COLO829 (cell line): Measurements from ENCODE around the gene VGLL4.

Experiments used
- DNase-seq: peaks from one replicate; pipeline ENCODE4 v3.0.0; 2012; ENCODE audit warnings: low spot score

The VGLL4 gene

DNA sequence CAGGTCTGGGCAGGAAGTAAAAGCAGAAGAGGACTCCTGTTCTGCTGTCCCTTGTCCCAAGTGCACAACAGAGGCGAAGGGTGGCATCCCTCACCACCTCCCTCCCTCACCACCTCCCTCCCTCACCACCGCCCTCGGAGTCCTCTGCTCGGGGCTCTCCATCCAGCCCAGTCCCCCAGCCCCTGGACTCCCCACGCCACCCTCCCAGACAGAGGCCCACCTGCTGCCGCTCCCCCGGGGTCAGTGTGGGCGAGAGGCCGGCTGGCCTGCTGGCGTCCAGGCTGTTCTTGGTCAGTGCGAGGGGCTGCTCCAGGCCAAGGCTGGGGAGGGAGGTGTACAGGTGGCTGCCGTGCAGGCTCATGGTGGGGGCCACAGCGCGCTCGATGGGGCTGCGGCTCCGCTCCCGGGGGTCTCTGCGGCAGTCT lies 79.1 kb downstream of the VGLL4 start:
- DNase-seq = no peak

DNA sequence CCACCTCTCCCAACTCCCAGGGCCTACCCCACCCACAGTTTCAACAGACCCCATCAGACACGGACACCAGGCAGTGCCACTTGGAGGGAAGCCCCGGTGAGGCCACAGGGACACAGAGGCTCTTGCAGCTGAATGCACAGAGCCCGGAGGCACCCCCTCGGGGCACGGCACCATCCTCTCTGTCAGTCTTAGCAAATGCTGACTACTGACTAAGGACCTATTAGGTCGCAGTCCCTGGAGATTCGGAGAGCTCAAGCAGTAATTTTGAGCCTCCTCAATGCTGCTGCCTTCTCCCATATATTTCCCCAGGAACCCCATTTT lies 79.9 kb downstream of the VGLL4 start:
- no peak for DNase-seq

DNA sequence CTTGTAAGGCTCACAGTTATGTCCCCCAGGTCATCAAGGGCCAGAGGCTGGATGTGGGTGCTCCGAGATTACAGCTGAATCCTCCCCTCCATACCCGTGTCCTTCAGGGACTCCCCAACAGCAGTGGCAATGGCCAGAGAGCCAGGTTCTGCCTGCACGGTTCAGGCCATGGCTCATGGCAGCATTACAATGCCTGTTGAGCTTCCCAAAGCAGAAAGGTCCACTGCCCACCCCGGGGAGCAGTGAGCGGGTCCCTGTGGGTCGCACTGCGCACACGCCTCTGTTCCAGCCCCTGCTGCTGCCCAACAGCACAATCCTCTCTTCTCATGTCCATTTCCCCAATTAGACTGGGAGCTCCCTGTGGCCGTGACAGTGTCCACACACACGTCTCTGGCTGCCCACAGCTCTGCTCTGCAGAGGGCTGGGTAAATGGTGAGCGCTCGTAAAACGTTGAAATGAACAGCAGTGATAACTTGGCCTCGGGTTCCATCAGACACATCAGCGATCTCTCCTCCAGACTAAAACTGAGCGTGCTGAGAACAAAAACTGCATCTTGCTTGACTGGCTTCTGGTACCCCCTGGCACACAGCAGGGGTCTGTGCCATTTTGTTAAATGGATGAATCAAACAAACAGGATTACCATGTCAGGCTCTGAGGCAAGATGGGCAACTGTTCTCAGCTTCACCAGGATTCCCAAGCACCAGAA lies 80.4 kb downstream of the VGLL4 start:
- no peak for DNase-seq

DNA sequence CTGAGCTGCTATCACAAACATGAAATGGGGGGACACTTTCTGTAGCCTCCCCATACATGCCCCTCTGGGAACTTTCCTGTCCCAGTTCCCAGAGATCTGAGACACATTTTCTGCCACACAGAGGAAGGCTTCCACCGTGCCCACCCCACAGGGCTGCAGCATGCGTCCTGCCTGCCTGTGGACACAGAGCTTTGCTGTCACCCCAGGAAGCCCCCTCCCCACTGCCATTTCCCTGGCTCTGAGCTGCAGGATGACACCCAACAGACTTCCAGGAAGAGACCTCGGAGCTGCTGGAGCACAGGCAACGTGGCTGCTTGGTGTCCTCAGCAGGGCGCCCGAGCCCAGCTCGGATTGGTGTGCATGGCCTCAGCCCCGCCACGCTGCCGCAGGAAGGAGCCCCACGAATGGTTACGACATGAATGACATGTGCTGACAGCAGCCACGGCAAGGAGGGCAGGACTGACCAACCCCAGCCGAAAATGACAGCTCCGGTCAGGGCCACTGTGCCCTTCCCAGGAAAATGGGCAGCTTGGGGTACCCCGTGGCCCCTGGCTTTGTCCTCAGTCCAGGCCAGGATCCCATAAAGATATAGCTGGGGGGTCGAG lies 81.3 kb downstream of the VGLL4 start:
- no peak for DNase-seq

DNA sequence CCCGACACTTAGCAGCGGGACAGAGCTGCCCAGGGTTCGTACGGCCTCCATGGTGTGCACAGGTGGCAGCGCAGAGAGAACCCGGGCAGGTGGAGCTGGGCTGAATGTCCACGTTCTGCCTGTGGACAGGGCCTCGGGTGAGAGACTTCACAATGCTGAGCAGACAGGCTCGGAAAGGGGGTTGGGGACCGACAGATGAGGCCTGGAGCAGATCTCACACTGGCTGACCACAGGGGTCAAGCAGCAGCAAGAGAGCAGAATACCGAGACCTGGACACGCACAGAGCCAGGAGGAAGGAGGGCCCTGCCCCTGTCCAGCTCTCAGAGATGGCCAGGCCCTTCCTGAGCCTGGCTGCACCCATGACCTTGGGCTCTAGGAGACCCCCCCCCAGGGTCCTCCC lies 83.0 kb downstream of the VGLL4 start:
- no peak for DNase-seq

DNA sequence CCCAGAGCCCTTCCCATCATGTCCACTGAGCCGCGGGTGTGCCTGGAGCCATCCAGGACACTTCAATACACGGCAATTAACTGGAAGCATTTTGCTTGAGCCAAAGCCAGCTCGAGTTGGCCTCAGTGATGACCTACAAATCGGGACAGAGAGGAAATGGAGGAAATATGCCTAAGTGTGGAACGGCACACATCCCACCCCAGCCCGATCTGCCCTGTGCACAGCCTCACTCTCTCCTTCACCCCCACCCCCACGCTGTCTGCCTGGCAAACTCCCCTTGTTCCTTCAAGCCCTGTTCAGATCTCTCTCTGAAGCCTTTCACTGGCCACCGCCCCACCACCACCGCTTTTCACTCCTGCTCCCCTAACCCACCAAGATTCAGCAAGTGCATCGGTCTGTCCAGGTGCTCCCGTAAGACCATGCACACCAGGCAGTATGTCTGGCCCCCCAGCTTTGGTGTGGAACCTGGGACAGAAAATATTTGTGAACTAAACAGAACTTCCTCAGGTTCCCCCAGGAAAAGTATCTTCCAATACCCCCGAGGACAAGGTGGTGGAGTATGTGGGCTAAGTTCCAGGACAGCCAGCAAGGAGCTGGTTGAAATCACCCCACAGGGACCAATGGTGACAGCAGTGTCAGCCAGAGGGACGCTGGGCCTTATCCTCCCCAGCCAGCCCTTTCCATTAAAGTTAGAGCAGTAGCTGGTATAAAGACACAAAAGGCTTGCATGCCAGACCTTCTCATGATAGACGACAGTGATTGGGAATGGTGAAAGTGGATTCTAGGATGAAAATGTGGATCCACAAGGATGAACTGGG lies 83.7 kb downstream of the VGLL4 start:
- DNase-seq = no peak

DNA sequence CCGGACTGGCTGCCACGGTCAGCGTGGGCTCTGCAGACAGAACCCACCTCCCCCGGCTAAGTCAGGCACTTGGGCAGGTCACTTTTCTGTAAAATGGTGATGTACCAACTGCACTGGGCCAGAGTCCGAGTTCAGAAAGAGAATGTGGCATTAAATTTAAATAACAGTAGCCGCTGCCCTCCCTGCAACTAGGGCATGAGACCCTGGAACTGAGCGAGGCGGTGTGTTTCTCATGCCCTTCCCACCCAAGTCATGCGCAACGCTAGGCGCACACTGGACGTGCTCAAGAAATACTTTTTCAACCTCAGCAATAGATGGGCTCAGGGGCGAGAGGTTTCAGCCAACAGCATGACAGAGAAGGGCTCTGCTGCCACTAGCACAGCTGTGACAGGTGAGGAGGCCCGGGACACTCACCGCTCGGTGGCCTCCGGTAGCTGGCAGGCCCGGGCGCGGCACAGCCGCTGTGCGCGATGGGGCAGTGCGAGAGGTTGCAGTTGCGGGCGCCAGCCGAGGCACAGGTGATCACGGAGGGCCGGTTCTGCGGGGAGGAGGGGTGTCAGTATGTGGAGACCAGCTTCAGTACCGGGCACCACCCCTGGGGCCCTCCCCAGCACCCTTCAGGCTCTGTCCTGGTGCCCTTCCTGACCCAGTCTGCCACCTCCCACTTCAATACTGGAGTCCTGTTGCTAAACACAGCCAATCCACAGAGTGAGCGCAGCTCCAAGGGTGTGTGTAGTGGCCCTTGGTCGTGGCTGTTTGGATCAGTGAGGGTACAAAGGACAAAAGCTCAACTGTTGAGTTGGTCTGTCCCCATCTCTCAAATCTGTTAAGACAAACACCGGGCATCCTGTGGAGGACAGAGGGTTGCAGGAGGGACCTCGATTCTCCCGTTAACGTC lies 84.5 kb downstream of the VGLL4 start:
- DNase-seq = no peak

DNA sequence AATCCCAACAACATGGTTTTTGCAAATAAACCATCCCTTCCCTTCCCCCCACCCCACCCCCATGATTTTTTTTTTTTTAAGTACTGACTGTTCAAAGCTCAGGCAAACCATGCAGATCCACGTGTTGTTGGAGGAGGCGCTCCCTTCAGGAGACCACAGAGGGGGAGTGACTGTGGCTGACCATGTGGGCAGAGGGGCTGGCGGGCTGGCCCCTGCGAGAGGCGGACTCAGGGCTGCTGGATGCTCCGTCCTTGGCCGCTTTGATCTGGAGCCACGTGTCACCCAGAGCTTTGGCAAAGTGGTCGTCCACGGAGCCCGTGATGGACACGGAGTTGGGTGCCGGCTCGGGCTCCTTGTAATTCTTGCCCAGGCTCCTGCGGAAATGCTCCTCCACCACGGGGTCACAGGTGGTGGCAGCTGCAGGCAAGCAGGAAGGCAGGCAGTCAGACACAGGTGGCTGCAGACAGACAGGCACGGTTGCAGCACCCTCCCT lies 85.3 kb downstream of the VGLL4 start:
- no peak for DNase-seq

DNA sequence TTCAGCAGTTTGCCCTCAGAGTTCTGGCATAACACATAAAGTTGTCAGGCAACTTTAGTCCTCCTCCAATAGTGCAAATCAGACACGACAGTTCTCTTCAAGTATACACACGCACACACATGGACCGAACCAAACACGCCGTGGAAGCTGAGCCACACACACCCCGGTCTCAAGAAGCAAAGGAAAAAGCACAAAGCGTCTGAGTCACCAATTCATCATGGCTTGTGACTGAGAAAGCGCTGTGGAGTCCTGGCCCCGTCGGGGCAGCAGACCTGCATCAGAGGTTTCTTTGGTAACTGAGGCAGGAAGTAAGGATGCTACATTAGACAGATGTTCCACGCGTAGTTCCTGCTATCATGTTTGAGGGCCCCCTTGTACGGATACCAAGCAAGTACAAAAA lies 85.7 kb downstream of the VGLL4 start:
- no peak for DNase-seq

DNA sequence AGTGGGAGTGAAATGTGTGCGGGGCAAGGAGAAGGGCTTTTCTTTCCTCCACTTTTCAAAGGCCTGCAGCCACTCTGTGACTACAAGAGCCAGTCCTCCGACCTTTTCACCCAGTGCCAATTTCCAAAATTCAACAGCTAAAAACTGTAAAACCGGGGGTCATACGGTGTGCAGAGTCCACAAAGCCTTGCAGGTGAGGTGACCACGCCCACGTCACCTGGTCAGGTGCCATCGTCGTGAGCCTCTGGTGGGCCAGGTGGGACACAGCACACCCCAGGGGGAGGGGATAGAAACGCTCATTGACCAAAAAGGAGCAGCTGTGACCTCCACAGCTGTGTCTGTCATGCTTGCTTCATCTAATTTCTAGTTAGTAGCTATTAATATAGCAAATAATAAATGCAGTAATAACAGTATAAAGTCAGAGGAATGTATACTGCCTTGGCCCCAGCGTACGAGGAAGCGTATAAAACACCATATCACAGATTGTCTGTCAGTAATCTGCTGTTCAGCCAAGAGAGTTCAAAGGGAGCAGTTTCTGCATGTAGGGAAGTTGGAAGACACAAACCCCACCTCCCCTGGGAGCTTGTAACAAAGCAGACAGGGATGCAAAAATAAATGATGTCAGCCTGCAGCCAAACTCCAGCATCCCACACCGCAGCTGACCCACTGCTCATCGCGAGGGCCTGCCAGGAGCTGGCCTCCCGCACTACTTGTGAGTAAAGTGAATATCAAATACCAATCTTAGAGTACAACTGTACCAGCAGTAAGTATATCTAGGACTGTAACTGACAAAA lies 86.7 kb downstream of the VGLL4 start:
- no peak for DNase-seq

DNA sequence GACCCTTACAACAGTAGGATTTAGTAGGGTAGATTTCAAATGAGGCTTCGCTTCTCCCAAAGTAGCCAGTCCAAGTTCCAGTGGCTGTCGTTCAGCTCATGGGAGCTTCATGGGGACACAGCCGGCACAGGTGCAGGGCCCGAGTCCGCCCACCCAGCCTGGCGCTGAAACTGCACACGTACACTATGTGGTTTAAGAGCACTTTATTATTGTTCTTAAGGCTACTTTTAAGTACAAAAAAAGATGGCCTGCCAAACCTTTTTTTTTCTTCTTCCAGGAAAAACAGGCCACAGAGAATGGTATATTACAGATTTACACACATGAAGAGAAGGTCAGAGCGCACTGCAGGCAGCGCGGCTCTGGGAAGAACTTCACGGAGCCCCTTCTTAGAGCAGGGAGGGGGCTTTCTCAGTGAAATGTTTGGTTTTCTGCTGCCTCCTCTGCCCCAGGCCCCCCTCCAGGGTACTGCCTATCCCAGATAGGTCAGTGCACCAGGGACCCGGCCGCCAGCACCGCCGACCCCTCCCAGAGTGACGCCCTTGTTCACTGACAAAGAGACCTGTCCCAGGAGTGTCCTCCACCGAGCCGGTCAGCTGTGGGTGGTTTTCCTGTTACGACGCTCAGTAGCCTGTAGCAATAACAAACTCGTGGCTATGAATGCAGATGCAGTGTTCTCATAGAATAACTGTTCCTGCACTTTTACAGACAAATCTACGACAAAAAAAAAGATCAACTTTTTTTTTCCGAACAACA lies 87.7 kb downstream of the VGLL4 start:
- DNase-seq = no peak

DNA sequence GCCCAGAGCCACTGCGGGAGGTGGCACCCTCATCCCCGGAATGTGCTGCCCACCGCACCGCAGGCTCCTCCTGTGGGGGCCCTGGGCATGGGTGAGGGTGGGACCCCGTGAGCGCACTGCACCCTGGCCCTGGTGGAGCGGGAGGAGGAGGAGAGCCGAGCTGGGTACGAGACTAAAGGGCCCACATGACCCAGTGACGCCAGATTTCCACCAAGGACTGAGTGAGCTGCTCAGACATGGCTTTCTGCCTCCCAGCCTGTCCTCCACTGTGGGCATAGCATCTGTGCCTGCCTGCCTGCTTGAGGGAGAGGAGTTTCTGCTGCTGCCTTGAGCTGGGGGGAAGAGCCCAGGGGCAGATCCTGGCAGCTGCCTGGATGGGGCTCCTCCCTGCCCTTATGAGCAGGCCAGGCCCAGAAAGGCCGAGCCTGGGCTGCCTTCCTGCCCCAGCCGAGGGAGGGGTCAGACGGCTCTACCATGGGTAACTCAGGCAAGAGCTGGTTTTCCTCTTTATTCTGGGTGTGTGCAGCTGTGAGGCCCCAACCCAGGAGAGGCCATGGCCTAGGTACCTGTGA lies 88.4 kb downstream of the VGLL4 start:
- no peak for DNase-seq

DNA sequence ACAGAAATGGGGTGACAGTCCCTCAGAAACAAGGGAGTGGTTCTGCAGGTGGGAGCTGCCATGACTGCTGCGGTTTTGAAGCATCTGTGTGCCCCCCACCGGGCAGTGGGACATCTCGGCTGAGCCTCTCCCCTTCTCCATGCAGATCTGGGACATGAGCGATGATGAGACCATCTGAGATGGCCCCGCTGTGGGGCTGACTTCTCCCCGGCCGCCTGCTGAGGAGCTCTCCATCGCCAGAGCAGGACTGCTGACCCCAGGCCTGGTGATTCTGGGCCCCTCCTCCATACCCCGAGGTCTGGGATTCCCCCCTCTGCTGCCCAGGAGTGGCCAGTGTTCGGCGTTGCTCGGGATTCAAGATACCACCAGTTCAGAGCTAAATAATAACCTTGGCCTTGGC lies 89.0 kb downstream of the VGLL4 start:
- no peak for DNase-seq

DNA sequence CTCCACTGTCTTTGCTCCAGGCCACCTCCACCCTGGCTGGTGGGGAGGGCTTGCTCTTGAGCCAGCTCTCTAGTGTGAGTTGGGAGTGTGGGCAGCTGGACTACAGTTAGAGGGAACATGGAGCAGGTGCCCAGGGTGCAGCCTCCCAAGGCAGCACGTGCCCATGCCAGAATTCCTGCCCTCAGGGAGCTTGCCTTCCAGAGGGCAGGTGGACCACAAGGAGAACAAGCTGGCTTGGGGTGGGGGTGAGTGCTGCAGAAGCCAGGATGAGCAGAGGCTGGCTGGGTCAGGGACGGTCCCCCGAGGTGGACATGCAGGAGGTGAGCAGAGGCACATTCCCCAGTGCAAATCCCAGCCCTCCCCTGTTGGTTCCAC lies 89.5 kb downstream of the VGLL4 start:
- DNase-seq = no peak

DNA sequence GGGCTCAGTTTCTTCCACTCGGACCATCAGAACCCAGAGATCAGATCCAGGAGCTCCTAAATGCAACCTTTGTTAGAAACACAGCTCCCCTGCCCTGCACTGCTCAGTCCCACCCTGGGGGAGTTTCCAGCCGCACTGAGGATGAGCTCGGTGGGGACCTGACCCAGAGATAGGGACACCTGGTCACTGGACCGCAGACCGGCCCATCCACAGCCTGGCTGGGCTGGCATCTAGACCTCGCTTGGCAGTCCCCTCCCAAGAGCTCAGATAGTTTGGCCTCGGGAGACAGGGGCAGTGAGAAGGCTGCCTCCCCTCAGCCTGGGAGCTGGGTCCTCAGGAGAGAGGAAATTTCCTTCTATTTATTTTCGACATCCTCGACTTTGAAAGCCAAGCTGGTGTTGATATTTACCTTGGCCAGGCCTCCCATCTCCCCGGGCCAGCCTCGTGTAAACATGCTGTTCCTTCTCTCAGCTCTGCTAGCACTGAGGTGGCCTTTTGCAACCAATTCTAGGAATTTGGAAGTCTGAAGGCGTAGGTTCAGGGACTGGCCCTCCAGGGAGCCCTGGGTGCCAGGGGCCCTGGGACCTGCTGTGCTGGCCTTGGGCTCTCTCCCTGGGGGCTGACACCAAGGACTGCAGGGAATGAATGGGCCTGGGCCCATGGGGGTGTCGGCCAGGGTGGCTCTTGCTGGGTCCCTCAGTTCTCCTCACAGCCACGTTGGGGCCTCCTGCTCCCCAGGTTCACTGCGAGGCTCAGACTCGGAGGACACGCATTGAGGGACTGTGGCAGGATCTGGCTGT lies 90.1 kb downstream of the VGLL4 start:
- no peak for DNase-seq

DNA sequence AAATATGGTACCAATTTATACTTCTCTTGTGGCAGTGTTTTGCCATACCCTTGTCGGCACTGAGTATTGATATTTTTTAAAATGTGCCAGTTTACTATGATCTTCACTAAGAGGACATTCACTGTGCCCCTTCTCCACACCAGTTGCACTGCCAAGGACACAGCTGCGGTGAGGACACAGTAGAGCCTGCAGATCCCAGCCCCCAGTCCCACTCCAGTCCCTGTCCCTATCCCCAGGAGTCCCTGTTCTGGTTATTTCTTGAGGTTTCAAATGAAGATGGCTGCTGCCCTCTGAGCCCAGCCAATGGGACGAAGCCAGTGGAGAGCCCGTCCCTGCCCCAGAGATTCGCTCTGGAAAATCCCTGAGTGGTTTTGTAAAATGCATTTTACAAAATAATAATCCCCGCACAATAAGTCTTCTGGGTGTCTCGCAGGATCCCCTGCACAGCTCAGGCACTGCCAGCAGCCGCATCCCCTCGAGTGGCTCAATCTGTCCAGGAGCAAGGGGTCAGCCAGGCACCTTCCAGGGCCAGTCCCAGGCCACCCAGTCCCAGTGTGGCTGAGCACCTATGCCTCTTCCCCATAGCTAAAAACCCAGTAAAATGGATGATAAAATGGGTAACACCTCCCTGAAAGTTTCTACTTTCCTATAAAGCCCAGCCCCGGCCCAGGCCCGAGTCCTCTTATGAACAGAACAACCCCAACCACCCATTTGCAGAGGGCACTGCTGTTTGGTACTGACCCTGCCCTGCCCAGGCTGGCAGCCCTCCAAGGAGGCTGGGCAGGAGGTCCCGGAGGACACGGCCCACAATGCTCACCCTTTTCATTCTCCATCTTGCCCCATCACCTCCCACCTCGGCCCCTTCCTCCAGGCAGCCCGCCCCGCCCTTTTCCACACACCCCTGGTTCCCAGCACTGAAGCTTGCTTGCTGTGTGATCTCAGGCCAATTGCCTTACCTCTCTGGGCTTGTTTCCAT lies 91.1 kb downstream of the VGLL4 start:
- DNase-seq = no peak

DNA sequence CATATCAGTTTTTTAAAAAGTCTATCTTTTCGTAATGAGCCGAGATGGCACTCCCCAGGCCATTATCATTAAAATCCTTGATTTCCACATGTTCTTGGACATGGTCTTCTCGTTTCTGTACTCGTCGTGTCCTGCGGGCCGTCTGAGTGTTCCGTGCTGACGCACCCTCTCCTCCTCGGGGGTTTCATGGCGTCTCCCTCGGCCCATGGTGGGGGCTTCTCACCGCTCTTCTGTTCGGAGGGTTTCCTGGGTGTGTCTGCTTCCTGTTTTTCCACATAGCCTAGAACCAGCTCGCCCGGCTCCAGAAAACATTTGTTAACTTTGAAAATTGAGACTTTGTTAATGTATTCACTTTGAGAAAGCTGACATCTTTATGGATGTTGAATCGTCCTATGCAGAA lies 92.7 kb downstream of the VGLL4 start:
- DNase-seq = no peak

DNA sequence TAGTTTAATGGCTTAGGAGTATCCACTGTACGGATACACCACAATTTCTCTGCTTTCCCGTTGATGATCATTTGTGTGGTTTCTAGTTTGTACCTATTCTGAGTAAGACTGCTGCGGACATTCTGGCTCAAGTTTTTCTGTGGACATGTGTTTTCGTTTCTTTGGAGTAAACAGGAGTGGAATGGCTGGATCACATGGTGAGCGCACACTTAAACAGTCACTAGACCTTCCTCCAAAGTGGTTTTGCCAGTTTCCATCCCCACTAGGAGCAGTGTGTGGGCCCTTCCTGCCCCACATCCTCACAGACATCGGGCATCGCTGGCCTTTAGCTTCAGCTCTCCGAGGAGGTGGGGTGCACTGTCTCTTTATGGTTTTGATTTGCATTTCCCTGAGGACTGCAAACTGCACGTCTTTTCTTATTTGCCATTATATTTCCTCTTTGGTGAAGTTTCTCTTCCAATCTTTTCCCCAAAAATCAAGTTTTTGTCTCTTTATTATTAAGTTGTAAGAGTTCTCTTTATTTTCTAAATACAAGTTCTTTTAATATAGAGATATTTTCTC lies 94.1 kb downstream of the VGLL4 start:
- DNase-seq = no peak
